Panc1 (cell line): ENCODE measurements around the gene TINAG. TPM values are rescaled to one million over a fixed set of nuclear protein-coding genes. Genes with fewer than 3 reads are reported as not detected.

ENCODE experiments used
- ATAC-seq: fragments of 200-7000 bp; cut with Tn5 transposase; 2 replicates; pipeline ENCODE4 v1.9.1; 2020; ENCODE audit warnings: mild to moderate bottlenecking, moderate library complexity
- BruUV-seq: library from RNA; stranded (reverse); fragments of 400-500 nt; replicated peaks from 2 replicates; lab custom pipeline; 2021; lab: Mats Ljungman, UMichigan
- CTCF ChIA-PET: fragments of 300-600 bp; sonication (Branson Sonifier 250); formaldehyde crosslinking; loops from one replicate; lab custom pipeline; 2022; ENCODE audit warnings: antibody characterized with exemption; lab: Charles Lee
- POLR2A ChIA-PET: fragments of 300-600 bp; sonication (Branson Sonifier 250); formaldehyde crosslinking; loops from one replicate; lab custom pipeline; 2022; ENCODE audit warnings: antibody characterized with exemption; lab: Charles Lee
- DNase-seq: peaks from one replicate; pipeline ENCODE4 v3.0.0-alpha.2; 2010; ENCODE audit warnings: low read depth, low spot score
- H3K27ac ChIP-seq: 2 replicates; pipeline ENCODE4 v1.5.1; 2011; ENCODE audit warnings: mild to moderate bottlenecking, low read length, inconsistent platforms
- H3K27me3 ChIP-seq: fragments of 200-500 bp; sonication (Bioruptor generic); 2 replicates; pipeline ENCODE4 v1.6.0; 2014; ENCODE audit warnings: low read length, inconsistent platforms; ENCODE audit not compliant: control insufficient read depth, insufficient read depth
- H3K36me3 ChIP-seq: fragments of 200-500 bp; sonication (Bioruptor generic); 2 replicates; pipeline ENCODE4 v1.5.1; 2014; ENCODE audit warnings: inconsistent platforms, mild to moderate bottlenecking, low read length, moderate library complexity; ENCODE audit not compliant: control insufficient read depth, insufficient read depth
- H3K4me1 ChIP-seq: 2 replicates; pipeline ENCODE4 v1.5.1; 2011; ENCODE audit warnings: inconsistent platforms, mild to moderate bottlenecking, low read length, moderate library complexity; ENCODE audit not compliant: control insufficient read depth, insufficient read depth
- H3K4me3 ChIP-seq, 2 experiments: 2 replicates each; pipeline ENCODE4 v1.5.1; 2011 to 2012; ENCODE audit warnings: low read depth in 2 of 2, low read length in 2 of 2, mild to moderate bottlenecking in 2 of 2, inconsistent platforms in 1 of 2, moderate library complexity in 1 of 2
- H3K9me3 ChIP-seq: fragments of 200-500 bp; sonication (Bioruptor generic); 2 replicates; pipeline ENCODE4 v1.5.1; 2014; ENCODE audit warnings: low read depth, mild to moderate bottlenecking, inconsistent platforms, low read length, moderate library complexity; ENCODE audit not compliant: control insufficient read depth, insufficient read depth
- POLR2AphosphoS5 ChIP-seq: IDR thresholded peaks from 2 replicates; pipeline ENCODE4 v1.6.1; 2012; ENCODE audit warnings: mild to moderate bottlenecking, low read depth, low read length, moderate library complexity
- SIN3A ChIP-seq: IDR thresholded peaks from 2 replicates; pipeline ENCODE4 v1.6.1; 2012; ENCODE audit warnings: low read depth, mild to moderate bottlenecking, low read length, moderate library complexity, borderline replicate concordance; ENCODE audit not compliant: insufficient read depth
- TCF7L2 ChIP-seq: IDR thresholded peaks from 2 replicates; pipeline ENCODE4 v1.6.1; 2011; ENCODE audit warnings: mild to moderate bottlenecking, low read depth, low read length, inconsistent platforms
- in situ Hi-C: cut with HindIII; loops from 2 replicates; pipeline ENCODE4 v1.10.0; 2016; ENCODE audit warnings: low sequenced_read_pairs, low pct_unique_long_range_greater_than_20kb
- intact Hi-C: fragments of 100-400 bp; cut with micrococcal nuclease; formaldehyde crosslinking; loops from one replicate; pipeline ENCODE4 v1.10.0; 2022; ENCODE audit not compliant: unreplicated experiment
- total RNA-seq: library from RNA; stranded (reverse); gene quantifications from one replicate; pipeline ENCODE4 v1.2.1, GENCODE V29; 2021; ENCODE audit not compliant: unreplicated experiment
- TF ChIP-seq, protein P1 (sequence below), 2 experiments: IDR thresholded peaks; 2 replicates each; pipeline ENCODE4 v1.6.1; 2011 to 2012; ENCODE audit warnings: low read depth in 2 of 2, control low read depth in 1 of 2, low read length in 1 of 2, mild to moderate bottlenecking in 1 of 2, moderate library complexity in 1 of 2; ENCODE audit not compliant: insufficient read depth in 1 of 2
- TF ChIP-seq, protein P2 (sequence below): fragments of 450-650 bp; IDR thresholded peaks from 2 replicates; pipeline ENCODE4 v1.5.1; 2017; ENCODE audit warnings: mild to moderate bottlenecking

TINAG gene
- total RNA-seq, 1 experiment from 2014 or later: not detected

DNA sequence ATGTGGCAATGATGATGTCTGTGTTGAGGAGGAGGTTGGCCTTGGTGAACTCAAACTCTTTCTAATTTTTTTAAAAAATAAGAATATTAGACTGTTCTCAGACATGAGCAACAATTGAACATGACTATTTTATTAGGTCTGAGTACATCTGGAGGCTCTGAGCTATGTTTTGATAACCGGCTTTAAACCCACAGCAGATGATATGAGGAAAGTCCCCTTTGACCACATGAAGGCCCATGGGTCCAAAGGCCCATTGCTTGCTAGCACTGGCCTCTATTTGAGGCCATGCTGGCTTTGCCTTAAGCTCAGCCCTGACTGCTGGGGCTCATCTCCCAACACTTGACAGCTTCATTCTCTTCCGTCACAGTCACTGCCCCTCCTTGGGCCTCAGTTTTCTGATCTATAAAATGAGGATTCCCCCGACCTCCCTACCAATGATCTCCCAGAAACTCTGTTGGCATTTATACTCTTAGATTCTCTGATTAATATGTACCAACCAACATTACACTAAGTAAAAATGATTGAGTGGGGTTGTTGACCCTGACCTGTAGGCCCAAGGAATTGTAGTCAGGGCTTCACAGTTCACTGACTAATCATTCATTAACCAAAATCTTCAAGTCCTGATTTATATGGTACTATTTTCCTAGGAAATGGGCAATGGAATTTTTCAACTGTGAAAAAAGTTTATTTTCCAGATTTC lies 23.9 kb upstream of the TINAG start:
- ChIA-PET CTCF (no interaction called here), POLR2A (no interaction called here)
- H3K4me3 ChIP-seq: no peak overlapping the region
- no peaks in the 10 kb centered on the region for H3K36me3 ChIP-seq
- no peak for DNase-seq
- TF ChIP-seq POLR2AphosphoS5 (no peak), SIN3A (no peak), TCF7L2 (no peak)
- TF ChIP-seq, protein P1, sequence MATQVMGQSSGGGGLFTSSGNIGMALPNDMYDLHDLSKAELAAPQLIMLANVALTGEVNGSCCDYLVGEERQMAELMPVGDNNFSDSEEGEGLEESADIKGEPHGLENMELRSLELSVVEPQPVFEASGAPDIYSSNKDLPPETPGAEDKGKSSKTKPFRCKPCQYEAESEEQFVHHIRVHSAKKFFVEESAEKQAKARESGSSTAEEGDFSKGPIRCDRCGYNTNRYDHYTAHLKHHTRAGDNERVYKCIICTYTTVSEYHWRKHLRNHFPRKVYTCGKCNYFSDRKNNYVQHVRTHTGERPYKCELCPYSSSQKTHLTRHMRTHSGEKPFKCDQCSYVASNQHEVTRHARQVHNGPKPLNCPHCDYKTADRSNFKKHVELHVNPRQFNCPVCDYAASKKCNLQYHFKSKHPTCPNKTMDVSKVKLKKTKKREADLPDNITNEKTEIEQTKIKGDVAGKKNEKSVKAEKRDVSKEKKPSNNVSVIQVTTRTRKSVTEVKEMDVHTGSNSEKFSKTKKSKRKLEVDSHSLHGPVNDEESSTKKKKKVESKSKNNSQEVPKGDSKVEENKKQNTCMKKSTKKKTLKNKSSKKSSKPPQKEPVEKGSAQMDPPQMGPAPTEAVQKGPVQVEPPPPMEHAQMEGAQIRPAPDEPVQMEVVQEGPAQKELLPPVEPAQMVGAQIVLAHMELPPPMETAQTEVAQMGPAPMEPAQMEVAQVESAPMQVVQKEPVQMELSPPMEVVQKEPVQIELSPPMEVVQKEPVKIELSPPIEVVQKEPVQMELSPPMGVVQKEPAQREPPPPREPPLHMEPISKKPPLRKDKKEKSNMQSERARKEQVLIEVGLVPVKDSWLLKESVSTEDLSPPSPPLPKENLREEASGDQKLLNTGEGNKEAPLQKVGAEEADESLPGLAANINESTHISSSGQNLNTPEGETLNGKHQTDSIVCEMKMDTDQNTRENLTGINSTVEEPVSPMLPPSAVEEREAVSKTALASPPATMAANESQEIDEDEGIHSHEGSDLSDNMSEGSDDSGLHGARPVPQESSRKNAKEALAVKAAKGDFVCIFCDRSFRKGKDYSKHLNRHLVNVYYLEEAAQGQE (IDR thresholded peaks at IDR 0.05; ENCODE audit: insufficient read depth in 1 of 2, low read depth in 2 of 2, low read length in 1 of 2): no peak
- TF ChIP-seq, protein P2, sequence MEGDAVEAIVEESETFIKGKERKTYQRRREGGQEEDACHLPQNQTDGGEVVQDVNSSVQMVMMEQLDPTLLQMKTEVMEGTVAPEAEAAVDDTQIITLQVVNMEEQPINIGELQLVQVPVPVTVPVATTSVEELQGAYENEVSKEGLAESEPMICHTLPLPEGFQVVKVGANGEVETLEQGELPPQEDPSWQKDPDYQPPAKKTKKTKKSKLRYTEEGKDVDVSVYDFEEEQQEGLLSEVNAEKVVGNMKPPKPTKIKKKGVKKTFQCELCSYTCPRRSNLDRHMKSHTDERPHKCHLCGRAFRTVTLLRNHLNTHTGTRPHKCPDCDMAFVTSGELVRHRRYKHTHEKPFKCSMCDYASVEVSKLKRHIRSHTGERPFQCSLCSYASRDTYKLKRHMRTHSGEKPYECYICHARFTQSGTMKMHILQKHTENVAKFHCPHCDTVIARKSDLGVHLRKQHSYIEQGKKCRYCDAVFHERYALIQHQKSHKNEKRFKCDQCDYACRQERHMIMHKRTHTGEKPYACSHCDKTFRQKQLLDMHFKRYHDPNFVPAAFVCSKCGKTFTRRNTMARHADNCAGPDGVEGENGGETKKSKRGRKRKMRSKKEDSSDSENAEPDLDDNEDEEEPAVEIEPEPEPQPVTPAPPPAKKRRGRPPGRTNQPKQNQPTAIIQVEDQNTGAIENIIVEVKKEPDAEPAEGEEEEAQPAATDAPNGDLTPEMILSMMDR: no peak
- H3K4me1 ChIP-seq: no peaks in the 10 kb centered on the region
- no TSS peak for BruUV-seq
- intact Hi-C loops: no loop called here
- no peak overlapping the region for H3K27ac ChIP-seq
- H3K27me3 ChIP-seq: no peaks in the 10 kb centered on the region
- no peaks in the 10 kb centered on the region for H3K9me3 ChIP-seq
- in situ Hi-C loops: no loop called here
- ATAC-seq: no peak

DNA sequence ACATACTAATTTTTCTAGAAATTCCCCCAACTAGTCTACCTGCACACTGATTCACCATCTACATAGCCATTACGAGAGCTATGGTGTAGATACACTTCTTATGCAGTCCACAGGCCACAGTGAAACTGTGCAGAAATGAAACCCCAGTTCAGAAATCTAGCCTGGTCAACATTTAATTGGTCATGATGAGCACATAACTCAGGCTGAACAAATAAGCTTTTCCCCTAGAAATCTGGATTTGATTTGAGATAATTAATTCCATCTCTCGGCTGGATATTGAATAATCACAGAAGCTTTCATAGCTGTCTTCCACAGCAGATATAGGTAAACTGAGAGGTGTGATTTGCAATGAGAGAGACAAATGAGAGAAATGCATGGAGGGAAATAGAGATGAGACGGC lies 22.6 kb upstream of the TINAG start:
- no peak overlapping the region for H3K4me3 ChIP-seq
- CTCF ChIA-PET: interaction anchor here (0.6 to 0.7 kb wide), 3 partner anchors 24 to 176 kb away, joined by 3 to 8 read pairs (median 6); no protein-coding TSS in a partner anchor
- DNase-seq (no peak), ATAC-seq (no peak)
- intact Hi-C loops: no loop called here
- POLR2A ChIA-PET: no interaction called here
- no peak overlapping the region for H3K27ac ChIP-seq
- no peaks in the 10 kb centered on the region for H3K9me3 ChIP-seq
- no TSS peak for BruUV-seq
- H3K4me1 ChIP-seq: no peaks in the 10 kb centered on the region
- H3K36me3 ChIP-seq: no peaks in the 10 kb centered on the region
- no peaks in the 10 kb centered on the region for H3K27me3 ChIP-seq
- TF ChIP-seq SIN3A (no peak), POLR2AphosphoS5 (no peak), TCF7L2 (no peak)
- TF ChIP-seq, protein P1 (IDR thresholded peaks at IDR 0.05; ENCODE audit: insufficient read depth in 1 of 2, low read depth in 2 of 2, low read length in 1 of 2): no peak
- TF ChIP-seq, protein P2: no peak
- in situ Hi-C loops: no loop called here
